SKM-1 (cell line): ENCODE results near the gene FMN1.

Experiments used
- DNase-seq: peaks from one replicate; lab custom pipeline; 2025; ENCODE audit not compliant: unreplicated experiment; lab: John Stamatoyannopoulos, UW

The FMN1 gene

GRCh38 chr15:33201491-33202231, 7.1 kb upstream of the FMN1 start:
- DNase-seq = no peak

GRCh38 chr15:33200903-33201302, 6.4 kb upstream of the FMN1 start:
- DNase-seq = no peak

GRCh38 chr15:33200444-33200843, 5.9 kb upstream of the FMN1 start:
- no peak for DNase-seq

- no peak for DNase-seq
Observed at GRCh38 chr15:33198541-33198940, 4.0 kb upstream of the FMN1 start.

GRCh38 chr15:33197636-33198035, 3.1 kb upstream of the FMN1 start:
- no peak for DNase-seq

GRCh38 chr15:33194237-33194636, 277 bp downstream of the FMN1 start:
- DNase-seq = no peak

GRCh38 chr15:33191591-33191990, 2.9 kb downstream of the FMN1 start:
- DNase-seq = no peak

- DNase-seq = no peak
Observed at GRCh38 chr15:33190539-33190938, 4.0 kb downstream of the FMN1 start.

- DNase-seq = peak; percentile 27
Observed at GRCh38 chr15:33188641-33189257, 5.8 kb downstream of the FMN1 start.

GRCh38 chr15:33188159-33188558, 6.4 kb downstream of the FMN1 start:
- DNase-seq = no peak

- DNase-seq = no peak
Observed at GRCh38 chr15:33183334-33183733, 11.2 kb downstream of the FMN1 start.

- DNase-seq = no peak
Observed at GRCh38 chr15:33182926-33183325, 11.6 kb downstream of the FMN1 start.

GRCh38 chr15:33182278-33182905, 12.1 kb downstream of the FMN1 start:
- DNase-seq = no peak

- no peak for DNase-seq
Observed at GRCh38 chr15:33179874-33180273, 14.6 kb downstream of the FMN1 start.

- DNase-seq = no peak
Observed at GRCh38 chr15:33171202-33171601, 23.3 kb downstream of the FMN1 start.

- no peak for DNase-seq
Observed at GRCh38 chr15:33169625-33170024, 24.9 kb downstream of the FMN1 start.

GRCh38 chr15:33168444-33168843, 26.1 kb downstream of the FMN1 start:
- no peak for DNase-seq

- no peak for DNase-seq
Observed at GRCh38 chr15:33163816-33164215, 30.7 kb downstream of the FMN1 start.

- DNase-seq = no peak
Observed at GRCh38 chr15:33161209-33161608, 33.3 kb downstream of the FMN1 start.

GRCh38 chr15:33160581-33161165, 33.8 kb downstream of the FMN1 start:
- DNase-seq = no peak

GRCh38 chr15:33159726-33160453, 34.6 kb downstream of the FMN1 start:
- no peak for DNase-seq
